Esophagus muscularis mucosa (tissue), 4 donors: Measurements from ENCODE around the gene PAEP. TPM values are rescaled to one million over a fixed set of nuclear protein-coding genes. Genes with fewer than 3 reads are reported as not detected.

Source experiments
- DNase-seq: peaks from one replicate; pipeline ENCODE4 v3.0.0-alpha.2; 2017; ENCODE audit errors: extremely low spot score
- H3K27ac ChIP-seq, 4 donors: fragments of 200-600 bp; sonication (generic); replicated peaks in 1 of 4; 1 replicate in 3 of 4; 2 replicates in 1 of 4; pipeline ENCODE4 v1.5.1; 2016 to 2019; ENCODE audit warnings: mild to moderate bottlenecking in 1 of 4
- H3K27me3 ChIP-seq, 4 donors: fragments of 200-600 bp; sonication (generic); one replicate each; pipeline versions ENCODE4 v1.5.1 to v1.6.0; 2016 to 2019
- H3K36me3 ChIP-seq, 4 donors: fragments of 200-600 bp; sonication (generic); one replicate each; pipeline ENCODE4 v1.5.1; 2016 to 2019
- H3K4me1 ChIP-seq, 4 donors: fragments of 200-600 bp; sonication (generic); one replicate each; pipeline ENCODE4 v1.5.1; 2016 to 2019
- H3K4me3 ChIP-seq, 4 donors: fragments of 200-600 bp; sonication (generic); 1 replicate in 2 of 4; 2 replicates in 2 of 4; pipeline ENCODE4 v1.5.1; 2016 to 2019; ENCODE audit warnings: mild to moderate bottlenecking in 4 of 4, moderate library complexity in 1 of 4
- H3K9me3 ChIP-seq, 4 donors: fragments of 200-600 bp; sonication (generic); 1 replicate in 3 of 4; 2 replicates in 1 of 4; pipeline ENCODE4 v1.5.1; 2016 to 2019
- EP300 ChIP-seq: sonication (generic); formaldehyde crosslinking; IDR thresholded peaks from one replicate; pipeline ENCODE4 v1.6.1; 2017; ENCODE audit warnings: antibody characterized with exemption
- POLR2A ChIP-seq: fragments of 450-650 bp; IDR thresholded peaks from one replicate; pipeline ENCODE4 v1.6.1; 2017; ENCODE audit warnings: antibody characterized with exemption, moderate library complexity, mild to moderate bottlenecking, low read depth
- POLR2AphosphoS5 ChIP-seq, 2 donors: sonication (generic); formaldehyde crosslinking; IDR thresholded peaks; one replicate each; pipeline ENCODE4 v1.6.1; 2017; ENCODE audit warnings: antibody characterized with exemption in 2 of 2
- WGBS: methylation state at CpG from one replicate; pipeline ENCODE4 v1.1.5; 2018; 5-methylcytosine and 5-hydroxymethylcytosine counted together
- intact Hi-C: fragments of 100-400 bp; cut with DNase I; formaldehyde crosslinking; loops from one replicate; pipeline ENCODE4 v1.15.1; 2023
- total RNA-seq, 4 donors: library from RNA; depleted of rRNA; stranded (reverse); fragments of >200 nt; gene quantifications; one replicate each; pipeline versions ENCODE4 v1.1.0 to v1.2.1, GENCODE V29; 2016
- TF ChIP-seq, protein P1 (sequence below), 3 experiments: fragments of 200-600 bp in 2 of 3; fragments of 450-650 bp in 1 of 3; sonication (generic) in 2 of 3; IDR thresholded peaks; one replicate each; pipeline ENCODE4 v1.5.1; 2017 to 2019; ENCODE audit warnings: antibody characterized with exemption in 3 of 3, mild to moderate bottlenecking in 2 of 3, moderate library complexity in 1 of 3

The PAEP gene
- total RNA-seq, 4 donors from 2014 or later, result not detected

GRCh38 chr9:135574331-135574730, 12.8 kb downstream of the PAEP start:
- TF ChIP-seq POLR2AphosphoS5 (IDR thresholded peaks at IDR 0.05) (no peak), EP300 (no peak), POLR2A (no peak)
- TF ChIP-seq, protein P1, sequence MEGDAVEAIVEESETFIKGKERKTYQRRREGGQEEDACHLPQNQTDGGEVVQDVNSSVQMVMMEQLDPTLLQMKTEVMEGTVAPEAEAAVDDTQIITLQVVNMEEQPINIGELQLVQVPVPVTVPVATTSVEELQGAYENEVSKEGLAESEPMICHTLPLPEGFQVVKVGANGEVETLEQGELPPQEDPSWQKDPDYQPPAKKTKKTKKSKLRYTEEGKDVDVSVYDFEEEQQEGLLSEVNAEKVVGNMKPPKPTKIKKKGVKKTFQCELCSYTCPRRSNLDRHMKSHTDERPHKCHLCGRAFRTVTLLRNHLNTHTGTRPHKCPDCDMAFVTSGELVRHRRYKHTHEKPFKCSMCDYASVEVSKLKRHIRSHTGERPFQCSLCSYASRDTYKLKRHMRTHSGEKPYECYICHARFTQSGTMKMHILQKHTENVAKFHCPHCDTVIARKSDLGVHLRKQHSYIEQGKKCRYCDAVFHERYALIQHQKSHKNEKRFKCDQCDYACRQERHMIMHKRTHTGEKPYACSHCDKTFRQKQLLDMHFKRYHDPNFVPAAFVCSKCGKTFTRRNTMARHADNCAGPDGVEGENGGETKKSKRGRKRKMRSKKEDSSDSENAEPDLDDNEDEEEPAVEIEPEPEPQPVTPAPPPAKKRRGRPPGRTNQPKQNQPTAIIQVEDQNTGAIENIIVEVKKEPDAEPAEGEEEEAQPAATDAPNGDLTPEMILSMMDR (IDR thresholded peaks at IDR 0.05), result no peak
- Histone ChIP-seq H3K4me3 (no peak overlapping the region), H3K4me1 (no peaks in the 10 kb centered on the region), H3K27ac (no peak overlapping the region), H3K27me3 (peaks cover 0 to 41% (median 0%) of the 10 kb centered on the region in 4 donors), H3K36me3 (no peaks in the 10 kb centered on the region), H3K9me3 (peaks cover 0 to 4% (median 2%) of the 10 kb centered on the region in 4 donors)
- WGBS, result 77% methylated on average over 14 of the region's 14 CpGs
- no peak for DNase-seq
- intact Hi-C loops, result no loop called here

GRCh38 chr9:135574943-135575342, 13.4 kb downstream of the PAEP start:
- Histone ChIP-seq H3K36me3 (no peaks in the 10 kb centered on the region), H3K27ac (no peak overlapping the region), H3K4me3 (no peak overlapping the region), H3K9me3 (no peaks in the 10 kb centered on the region), H3K4me1 (no peaks in the 10 kb centered on the region), H3K27me3 (peaks cover 0 to 46% (median 0%) of the 10 kb centered on the region in 4 donors)
- intact Hi-C loops, result no loop called here
- 100% methylated on average over 1 of the region's 15 CpGs for WGBS
- TF ChIP-seq EP300 (no peak), POLR2AphosphoS5 (IDR thresholded peaks at IDR 0.05) (no peak), POLR2A (no peak)
- TF ChIP-seq, protein P1 (IDR thresholded peaks at IDR 0.05), result no peak
- DNase-seq, result no peak

DNA sequence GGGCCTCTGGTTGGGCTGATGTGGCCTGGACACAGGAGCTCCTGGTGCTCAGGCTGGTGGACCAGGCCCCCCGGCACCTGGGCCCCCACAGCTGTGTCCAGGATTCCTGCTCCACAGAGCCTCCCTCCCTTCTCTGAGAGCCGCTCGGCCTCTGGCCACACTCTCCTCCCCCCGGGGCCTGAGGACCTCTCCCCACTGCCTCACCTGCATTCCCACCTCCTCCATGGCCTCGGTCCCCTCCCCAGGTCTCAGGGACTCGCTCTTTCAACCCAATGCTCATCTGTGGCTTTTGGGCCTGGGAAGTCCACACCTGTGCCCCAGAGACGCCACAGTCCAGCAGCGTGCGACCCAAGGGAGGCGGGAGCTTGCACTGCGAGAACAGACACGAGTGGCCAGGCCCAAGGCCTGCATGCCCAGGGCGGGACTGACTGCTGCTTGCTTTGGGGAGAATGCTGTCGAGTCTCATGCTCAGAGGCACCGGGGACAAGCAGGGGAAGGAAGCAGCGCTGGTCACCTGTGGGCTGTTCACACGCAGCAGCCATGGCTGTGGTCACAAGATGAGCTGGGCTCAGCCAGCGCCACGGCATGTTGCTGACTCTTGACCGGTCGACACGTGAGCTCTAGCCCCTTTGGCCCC, 14.6 kb downstream of the PAEP start:
- Histone ChIP-seq H3K27ac (no peak overlapping the region), H3K9me3 (no peaks in the 10 kb centered on the region), H3K27me3 (peaks cover 0 to 55% (median 2%) of the 10 kb centered on the region in 4 donors), H3K4me1 (no peaks in the 10 kb centered on the region), H3K36me3 (no peaks in the 10 kb centered on the region), H3K4me3 (no peak overlapping the region)
- 81% methylated on average over 17 of the region's 22 CpGs for WGBS
- TF ChIP-seq POLR2AphosphoS5 (IDR thresholded peaks at IDR 0.05), result no peak
- TF ChIP-seq EP300, result no peak
- TF ChIP-seq, protein P1 (IDR thresholded peaks at IDR 0.05), result no peak
- TF ChIP-seq POLR2A, result no peak
- intact Hi-C loops, result no loop called here
- DNase-seq, result no peak

DNA sequence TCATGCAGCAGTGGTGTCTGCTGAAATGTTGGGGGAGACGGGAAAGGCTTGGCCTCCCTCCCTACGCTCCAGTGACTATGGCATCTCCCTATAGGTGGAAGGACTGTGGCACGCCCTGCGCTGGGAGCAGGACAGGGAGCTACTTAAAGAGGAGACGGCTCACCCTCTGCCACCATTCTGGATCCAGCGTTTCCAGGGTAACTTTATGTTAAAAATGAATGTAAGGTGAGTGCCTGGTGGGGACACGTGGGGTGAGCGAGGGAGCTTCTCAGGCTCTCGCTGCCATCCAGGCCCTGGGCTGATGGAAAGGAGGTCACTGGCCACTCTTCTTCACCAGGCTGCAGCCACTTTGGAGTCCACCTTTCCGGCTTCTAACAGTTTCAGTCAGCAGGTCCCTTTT, 15.7 kb downstream of the PAEP start:
- no peaks in the 10 kb centered on the region for H3K36me3 ChIP-seq
- no peak overlapping the region for H3K4me3 ChIP-seq
- H3K4me1 ChIP-seq, result no peaks in the 10 kb centered on the region
- DNase-seq, result no peak
- peaks cover 0 to 66% (median 2%) of the 10 kb centered on the region in 4 donors for H3K27me3 ChIP-seq
- no peak overlapping the region for H3K27ac ChIP-seq
- 89% methylated on average over 10 of the region's 10 CpGs for WGBS
- TF ChIP-seq POLR2A, result no peak
- TF ChIP-seq EP300, result no peak
- TF ChIP-seq, protein P1 (IDR thresholded peaks at IDR 0.05), result no peak
- no peak for TF ChIP-seq POLR2AphosphoS5 (IDR thresholded peaks at IDR 0.05)
- intact Hi-C loops, result no loop called here
- H3K9me3 ChIP-seq, result no peaks in the 10 kb centered on the region

- TF ChIP-seq POLR2A (no peak), POLR2AphosphoS5 (IDR thresholded peaks at IDR 0.05) (no peak), EP300 (no peak)
- TF ChIP-seq, protein P1 (IDR thresholded peaks at IDR 0.05), result no peak
- no peak overlapping the region for H3K4me3 ChIP-seq
- H3K9me3 ChIP-seq, result no peaks in the 10 kb centered on the region
- intact Hi-C loops, result no loop called here
- H3K4me1 ChIP-seq, result no peaks in the 10 kb centered on the region
- 25% methylated on average over 2 of the region's 2 CpGs for WGBS
- no peaks in the 10 kb centered on the region for H3K36me3 ChIP-seq
- peaks cover 0 to 69% (median 2%) of the 10 kb centered on the region in 4 donors for H3K27me3 ChIP-seq
- DNase-seq, result no peak
- no peak overlapping the region for H3K27ac ChIP-seq
Observed at GRCh38 chr9:135579356-135579755, 17.8 kb downstream of the PAEP start.
